Astrocyte (in vitro differentiated cells and primary cell): Measurements from ENCODE around the gene CSK. TPM values are rescaled to one million over a fixed set of nuclear protein-coding genes. Genes with fewer than 3 reads are reported as not detected.

ENCODE experiments used
- DNase-seq: peaks from one replicate; pipeline ENCODE4 v3.0.0-alpha.2; 2010; ENCODE audit warnings: low read depth
- FAIRE-seq: peaks from 2 replicates; lab custom pipeline; 2011; peaks lifted over from hg19 to GRCh38; lab: Jason Lieb, UNC
- H2AFZ ChIP-seq: 2 replicates; pipeline ENCODE4 v1.6.0; 2012; ENCODE audit warnings: low read depth, low read length, inconsistent platforms
- H3K27ac ChIP-seq: 2 replicates; pipeline ENCODE4 v1.5.1; 2011; ENCODE audit warnings: low read depth, low read length, inconsistent platforms
- H3K27me3 ChIP-seq: 2 replicates; pipeline ENCODE4 v1.6.0; 2011; ENCODE audit warnings: low read length, inconsistent platforms; ENCODE audit not compliant: insufficient read depth
- H3K36me3 ChIP-seq: 2 replicates; pipeline ENCODE4 v1.5.1; 2011; ENCODE audit warnings: low read length, inconsistent platforms; ENCODE audit not compliant: insufficient read depth
- H3K4me1 ChIP-seq: 2 replicates; pipeline ENCODE4 v1.5.1; 2011; ENCODE audit warnings: low read length, inconsistent platforms; ENCODE audit not compliant: insufficient read depth
- H3K4me2 ChIP-seq: 2 replicates; pipeline ENCODE4 v1.6.0; 2012; ENCODE audit warnings: low read length, inconsistent platforms
- H3K4me3 ChIP-seq: 2 replicates; pipeline ENCODE4 v1.5.1; 2011; ENCODE audit warnings: low read depth, mild to moderate bottlenecking, low read length, inconsistent platforms; ENCODE audit not compliant: insufficient read depth
- H3K79me2 ChIP-seq: 2 replicates; pipeline ENCODE4 v1.6.0; 2012; ENCODE audit warnings: mild to moderate bottlenecking, low read length, inconsistent platforms; ENCODE audit not compliant: insufficient read depth
- H3K9ac ChIP-seq: 2 replicates; pipeline ENCODE4 v1.6.0; 2012; ENCODE audit warnings: mild to moderate bottlenecking, low read length, inconsistent platforms
- H3K9me3 ChIP-seq: 2 replicates; pipeline ENCODE4 v1.5.1; 2012; ENCODE audit warnings: low read depth, mild to moderate bottlenecking, low read length, inconsistent platforms; ENCODE audit not compliant: insufficient read depth
- H4K20me1 ChIP-seq: 2 replicates; pipeline ENCODE4 v1.6.0; 2012; ENCODE audit warnings: low read length, inconsistent platforms; ENCODE audit not compliant: insufficient read depth
- H3K27ac Mint-ChIP-seq: one replicate; pipeline ENCODE4 v1.8.0; 2021; ENCODE audit warnings: mild to moderate bottlenecking, mixed read lengths; ENCODE audit not compliant: unreplicated experiment
- H3K27me3 Mint-ChIP-seq: one replicate; pipeline ENCODE4 v1.8.0; 2021; ENCODE audit warnings: low read depth, mixed read lengths; ENCODE audit not compliant: unreplicated experiment
- H3K36me3 Mint-ChIP-seq: one replicate; pipeline ENCODE4 v1.8.0; 2021; ENCODE audit warnings: low read depth, mixed read lengths; ENCODE audit not compliant: unreplicated experiment
- H3K4me1 Mint-ChIP-seq: one replicate; pipeline ENCODE4 v1.8.0; 2021; ENCODE audit warnings: low read depth, mixed read lengths; ENCODE audit not compliant: unreplicated experiment
- H3K4me3 Mint-ChIP-seq: one replicate; pipeline ENCODE4 v1.8.0; 2021; ENCODE audit warnings: mild to moderate bottlenecking, moderate library complexity, mixed read lengths; ENCODE audit not compliant: unreplicated experiment
- H3K9me3 Mint-ChIP-seq: one replicate; pipeline ENCODE4 v1.8.0; 2021; ENCODE audit warnings: mild to moderate bottlenecking, mixed read lengths; ENCODE audit not compliant: unreplicated experiment
- CTCF ChIP-seq: IDR thresholded peaks from 2 replicates; pipeline ENCODE4 v1.5.1; 2011; ENCODE audit warnings: low read depth, mild to moderate bottlenecking, inconsistent platforms, low read length, moderate library complexity; ENCODE audit not compliant: insufficient read depth
- EZH2 ChIP-seq: IDR thresholded peaks from 2 replicates; pipeline ENCODE4 v1.6.1; 2012; ENCODE audit warnings: mild to moderate bottlenecking, low read length, inconsistent platforms; ENCODE audit not compliant: insufficient read depth
- total RNA-seq: library from RNA; stranded (reverse); gene quantifications from 2 replicates; pipeline ENCODE4 v1.2.1, GENCODE V29; 2021

CSK gene
- total RNA-seq, 1 donor from 2014 or later = 49.8 TPM

- TF ChIP-seq CTCF (no peak), EZH2 (no peak)
- Histone ChIP-seq H3K9me3 (no peaks in the 10 kb centered on the region), H2AFZ (no peak overlapping the region), H3K9ac (no peak overlapping the region), H3K4me2 (no peak overlapping the region), H3K79me2 (peaks cover 12% of the 10 kb centered on the region), H4K20me1 (peaks cover 11% of the 10 kb centered on the region), H3K27ac (no peak overlapping the region), H3K27me3 (no peaks in the 10 kb centered on the region), H3K4me3 (no peak overlapping the region), H3K36me3 (no peaks in the 10 kb centered on the region), H3K4me1 (peaks cover 21% of the 10 kb centered on the region)
- Mint-ChIP-seq H3K4me3 (no peak overlapping the region), H3K36me3 (no peaks in the 10 kb centered on the region), H3K9me3 (no peaks in the 10 kb centered on the region), H3K27me3 (peaks cover 5% of the 10 kb centered on the region), H3K4me1 (peaks cover 22% of the 10 kb centered on the region), H3K27ac (no peak overlapping the region)
- DNase-seq (no peak), FAIRE-seq (no peak)
Observed at GRCh38 chr15:74778599-74778970, 3.3 kb upstream of the CSK start.

- H3K27me3 ChIP-seq = no peaks in the 10 kb centered on the region
- H3K36me3 ChIP-seq = no peaks in the 10 kb centered on the region
- no peak overlapping the region for H3K27ac ChIP-seq
- Mint-ChIP-seq H3K9me3 (no peaks in the 10 kb centered on the region), H3K4me3 (no peak overlapping the region), H3K27me3 (peaks cover 5% of the 10 kb centered on the region), H3K36me3 (no peaks in the 10 kb centered on the region), H3K4me1 (peaks cover 25% of the 10 kb centered on the region), H3K27ac (no peak overlapping the region)
- peaks cover 17% of the 10 kb centered on the region for H4K20me1 ChIP-seq
- DNase-seq (no peak), FAIRE-seq (no peak)
- no peak overlapping the region for H3K4me3 ChIP-seq
- peaks cover 18% of the 10 kb centered on the region for H3K79me2 ChIP-seq
- H3K4me1 ChIP-seq = peaks cover 27% of the 10 kb centered on the region
- H2AFZ ChIP-seq = no peak overlapping the region
- TF ChIP-seq CTCF (no peak), EZH2 (no peak)
- H3K9ac ChIP-seq = no peak overlapping the region
- H3K9me3 ChIP-seq = no peaks in the 10 kb centered on the region
- no peak overlapping the region for H3K4me2 ChIP-seq
Observed at GRCh38 chr15:74779162-74779648, 2.7 kb upstream of the CSK start.
